HepG2 (cell line): ENCODE results near the gene GNAI2. TPM values are rescaled to one million over a fixed set of nuclear protein-coding genes. Genes with fewer than 3 reads are reported as not detected.

Experiments used
- ATF3 ChIP-seq: sonication (generic); formaldehyde crosslinking; IDR thresholded peaks from 2 replicates; pipeline ENCODE4 v1.4.0; 2020; ENCODE audit warnings: missing genetic modification reagents
- CBFB ChIP-seq: sonication (generic); formaldehyde crosslinking; IDR thresholded peaks from 2 replicates; pipeline ENCODE4 v1.4.0; 2020; ENCODE audit warnings: missing genetic modification reagents
- CHCHD3 ChIP-seq: sonication (generic); formaldehyde crosslinking; IDR thresholded peaks from 2 replicates; pipeline ENCODE4 v1.8.0; 2022; ENCODE audit warnings: mild to moderate bottlenecking, missing genetic modification reagents, moderate library complexity
- HNF4A ChIP-seq: sonication (generic); formaldehyde crosslinking; IDR thresholded peaks from 2 replicates; pipeline ENCODE4 v1.4.0; 2020; ENCODE audit warnings: missing genetic modification reagents
- NKX3-1 ChIP-seq: sonication (generic); formaldehyde crosslinking; IDR thresholded peaks from 2 replicates; pipeline ENCODE4 v1.5.0; 2020; ENCODE audit warnings: missing genetic modification reagents
- PHF5A ChIP-seq: IDR thresholded peaks from one replicate; pipeline ENCODE4 v1.6.1; 2018; ENCODE audit warnings: low read depth, missing genetic modification reagents; ENCODE audit not compliant: unreplicated experiment
- TAF1 ChIP-seq: sonication (generic); formaldehyde crosslinking; IDR thresholded peaks from 2 replicates; pipeline ENCODE4 v1.4.0; 2020; ENCODE audit warnings: missing genetic modification reagents
- ZNF382 ChIP-seq: sonication (generic); formaldehyde crosslinking; IDR thresholded peaks from 2 replicates; pipeline ENCODE4 v1.5.0; 2020; ENCODE audit warnings: missing genetic modification reagents, mild to moderate bottlenecking, borderline replicate concordance
- ZNF710 ChIP-seq: sonication (generic); formaldehyde crosslinking; IDR thresholded peaks from 2 replicates; pipeline ENCODE4 v1.5.0; 2020; ENCODE audit warnings: mild to moderate bottlenecking, missing genetic modification reagents, borderline replicate concordance
- ZNF768 ChIP-seq: sonication (generic); formaldehyde crosslinking; IDR thresholded peaks from 2 replicates; pipeline ENCODE4 v1.4.0; 2020; ENCODE audit warnings: missing genetic modification reagents
- polyA plus RNA-seq, 8 experiments: library from polyadenylated mRNA; depleted of rRNA in 3 of 8; stranded (reverse) in 7 of 8; unstranded in 1 of 8; fragments of >200 nt; fragmentation: Illumina TruSeq in 4 of 8; extraction: Trizol in 4 of 8; gene quantifications; 2 replicates each; pipeline versions ENCODE4 v1.2.1 to v1.2.3, GENCODE V29; 2011 to 2016; ENCODE audit warnings: low read depth in 4 of 8, missing spikeins in 1 of 8, mixed read lengths in 1 of 8; ENCODE audit not compliant: insufficient read depth in 1 of 8
- total RNA-seq, 5 experiments: library from RNA; depleted of rRNA; stranded (reverse); fragments of >200 nt; fragmentation: Illumina TruSeq; extraction: Trizol; gene quantifications; 2 replicates each; pipeline ENCODE4 v1.2.3, GENCODE V29; 2016; ENCODE audit warnings: low read depth in 1 of 5

Gene GNAI2
- total and polyA plus RNA-seq, 2 of the 13 experiments (the other 11 are each of a cell fraction or from before 2014, with no cell fraction given), result 51.1 to 66.2 TPM

- no peak for TF ChIP-seq PHF5A (CRISPR knock-in tag)
- TF ChIP-seq ATF3 (CRISPR knock-in tag), result peak; percentile 73; the same call in 1 of the 2 replicates
- no peak for TF ChIP-seq ZNF382 (CRISPR knock-in tag)
- peak; percentile 40 for TF ChIP-seq HNF4A
- no peak for TF ChIP-seq NKX3-1 (CRISPR knock-in tag)
- no peak for TF ChIP-seq CBFB (CRISPR knock-in tag)
- TF ChIP-seq ZNF710 (CRISPR knock-in tag), result no peak
- TF ChIP-seq CHCHD3 (CRISPR knock-in tag), result no peak
- TF ChIP-seq ZNF768 (CRISPR knock-in tag), result no peak
- no peak; the same call in 1 of the 2 replicates for TF ChIP-seq TAF1 (CRISPR knock-in tag)
These were observed 27.7 kb downstream of the GNAI2 start (continued) for GRCh38 chr3:50263478-50264382.
